IMR-90 (cell line): Measurements from ENCODE around the gene ASB6. TPM values are rescaled to one million over a fixed set of nuclear protein-coding genes. Genes with fewer than 3 reads are reported as not detected.

Experiments
- ATAC-seq: fragments of 200-7000 bp; cut with Tn5 transposase; 2 replicates; pipeline ENCODE4 v1.9.1; 2020; ENCODE audit warnings: low read depth, mild to moderate bottlenecking, moderate library complexity
- BruUV-seq: library from RNA; stranded (reverse); fragments of 400-500 nt; replicated peaks from 2 replicates; lab custom pipeline; 2021; lab: Mats Ljungman, UMichigan
- CTCF ChIA-PET: fragments of 300-600 bp; formaldehyde crosslinking; extraction: SDS; loops from one replicate; lab custom pipeline; 2021; ENCODE audit warnings: antibody characterized with exemption; lab: Yijun Ruan, JAX
- POLR2A ChIA-PET: fragments of 300-600 bp; sonication (Branson Sonifier 250); formaldehyde crosslinking; loops from one replicate; lab custom pipeline; 2022; ENCODE audit warnings: antibody characterized with exemption; ENCODE audit not compliant: unreplicated experiment; lab: Charles Lee
- DNase-seq: peaks from one replicate; pipeline ENCODE4 v3.0.0; 2013
- H2AFZ ChIP-seq: replicated peaks from 2 replicates; pipeline ENCODE3; 2013; ENCODE audit warnings: low read length, mild to moderate bottlenecking; ENCODE audit not compliant: poor library complexity
- H2AK5ac ChIP-seq: 2 replicates; pipeline ENCODE4 v1.6.1; 2013; ENCODE audit warnings: low read depth, low read length, inconsistent platforms
- H2AK9ac ChIP-seq: replicated peaks from 2 replicates; pipeline ENCODE3; 2013; ENCODE audit warnings: mild to moderate bottlenecking, low read depth, low read length, moderate library complexity; ENCODE audit not compliant: poor library complexity
- H2BK120ac ChIP-seq: 2 replicates; pipeline ENCODE4 v1.6.1; 2013; ENCODE audit warnings: low read depth, low read length, inconsistent platforms
- H2BK15ac ChIP-seq: 3 replicates; pipeline ENCODE4 v1.6.1; 2013; ENCODE audit warnings: low read depth, low read length, inconsistent platforms
- H2BK20ac ChIP-seq: 2 replicates; pipeline ENCODE4 v1.6.1; 2013; ENCODE audit warnings: low read depth, mild to moderate bottlenecking, inconsistent platforms, low read length, moderate library complexity
- H2BK5ac ChIP-seq: 2 replicates; pipeline ENCODE4 v1.6.1; 2013; ENCODE audit warnings: mild to moderate bottlenecking, low read depth, low read length, inconsistent platforms; ENCODE audit not compliant: poor library complexity, severe bottlenecking
- H3K14ac ChIP-seq: replicated peaks from 2 replicates; pipeline ENCODE4 v1.6.1; 2013; ENCODE audit warnings: low read depth, low read length, inconsistent platforms
- H3K18ac ChIP-seq: 2 replicates; pipeline ENCODE4 v1.6.1; 2013; ENCODE audit warnings: low read depth, low read length, control low read depth
- H3K23ac ChIP-seq: 2 replicates; pipeline ENCODE4 v1.6.1; 2013; ENCODE audit warnings: low read depth, low read length, inconsistent platforms
- H3K27ac ChIP-seq: 2 replicates; pipeline ENCODE4 v1.5.1; 2013; ENCODE audit warnings: mild to moderate bottlenecking, control low read depth, low read length; ENCODE audit not compliant: insufficient read depth
- H3K27me3 ChIP-seq: 2 replicates; pipeline ENCODE4 v1.6.1; 2013; ENCODE audit warnings: low read length; ENCODE audit not compliant: control insufficient read depth, insufficient read depth
- H3K36me3 ChIP-seq: 2 replicates; pipeline ENCODE4 v1.6.1; 2013; ENCODE audit warnings: low read length, mixed read lengths; ENCODE audit not compliant: control insufficient read depth, insufficient read depth
- H3K4ac ChIP-seq: 2 replicates; pipeline ENCODE4 v1.6.1; 2013; ENCODE audit warnings: low read depth, low read length, inconsistent platforms
- H3K4me1 ChIP-seq: 2 replicates; pipeline ENCODE4 v1.6.1; 2013; ENCODE audit warnings: low read length, mixed read lengths; ENCODE audit not compliant: control insufficient read depth, insufficient read depth
- H3K4me2 ChIP-seq: 2 replicates; pipeline ENCODE4 v1.6.1; 2013; ENCODE audit warnings: low read depth, mild to moderate bottlenecking, control low read depth, low read length, moderate library complexity
- H3K4me3 ChIP-seq: 2 replicates; pipeline ENCODE4 v1.5.1; 2013; ENCODE audit warnings: low read depth, mild to moderate bottlenecking, control low read depth, low read length, moderate library complexity; ENCODE audit not compliant: insufficient read depth
- H3K56ac ChIP-seq: 2 replicates; pipeline ENCODE4 v1.6.1; 2013; ENCODE audit warnings: low read length, inconsistent platforms; ENCODE audit not compliant: insufficient read depth; ENCODE audit errors: extremely low read depth
- H3K79me1 ChIP-seq, 2 experiments: 2 replicates each; pipeline ENCODE4 v1.6.1; 2013; ENCODE audit warnings: low read length in 2 of 2, inconsistent platforms in 1 of 2, low read depth in 1 of 2
- H3K9ac ChIP-seq: 2 replicates; pipeline ENCODE4 v1.6.1; 2013; ENCODE audit warnings: low read depth, low read length, control low read depth
- H3K9me1 ChIP-seq: 2 replicates; pipeline ENCODE4 v1.6.1; 2013; ENCODE audit warnings: low read length, inconsistent platforms; ENCODE audit not compliant: insufficient read depth
- H3K9me3 ChIP-seq: 2 replicates; pipeline ENCODE4 v1.6.1; 2013; ENCODE audit warnings: low read length; ENCODE audit not compliant: control insufficient read depth, insufficient read depth
- H4K20me1 ChIP-seq: 2 replicates; pipeline ENCODE4 v1.6.1; 2013; ENCODE audit warnings: low read length, inconsistent platforms; ENCODE audit not compliant: insufficient read depth
- H4K5ac ChIP-seq: 2 replicates; pipeline ENCODE4 v1.6.1; 2013; ENCODE audit warnings: mild to moderate bottlenecking, low read depth, low read length, control low read depth
- H4K8ac ChIP-seq, 2 experiments: 2 replicates each; pipeline ENCODE4 v1.6.1; 2013; ENCODE audit warnings: low read depth in 2 of 2, low read length in 2 of 2, control low read depth in 1 of 2, inconsistent platforms in 1 of 2
- H4K91ac ChIP-seq: 2 replicates; pipeline ENCODE4 v1.6.1; 2013; ENCODE audit warnings: low read depth, low read length, inconsistent platforms; ENCODE audit not compliant: insufficient read depth
- BHLHE40 ChIP-seq: fragments of 150-350 bp; IDR thresholded peaks from 2 replicates; pipeline ENCODE4 v1.6.1; 2016; ENCODE audit warnings: mild to moderate bottlenecking, low read depth, low read length
- CEBPB ChIP-seq: IDR thresholded peaks from 2 replicates; pipeline ENCODE4 v1.6.1; 2012; ENCODE audit warnings: low read depth, low read length, improper control_type of control experiment
- CHD1 ChIP-seq: IDR thresholded peaks from 2 replicates; pipeline ENCODE4 v1.6.1; 2012; ENCODE audit warnings: low read depth, low read length, improper control_type of control experiment
- FOS ChIP-seq: fragments of 150-350 bp; IDR thresholded peaks from 2 replicates; pipeline ENCODE4 v1.6.1; 2016; ENCODE audit warnings: low read depth, low read length
- MAFK ChIP-seq: IDR thresholded peaks from 2 replicates; pipeline ENCODE4 v1.6.1; 2012; ENCODE audit warnings: low read depth, low read length, improper control_type of control experiment
- MAZ ChIP-seq: IDR thresholded peaks from 2 replicates; pipeline ENCODE4 v1.6.1; 2012; ENCODE audit warnings: low read depth, mild to moderate bottlenecking, low read length, improper control_type of control experiment, moderate library complexity, borderline replicate concordance
- MXI1 ChIP-seq: IDR thresholded peaks from 2 replicates; pipeline ENCODE4 v1.6.1; 2012; ENCODE audit warnings: low read depth, mild to moderate bottlenecking, low read length, moderate library complexity, borderline replicate concordance
- NFE2L2 ChIP-seq: fragments of 150-350 bp; IDR thresholded peaks from 2 replicates; pipeline ENCODE4 v1.6.1; 2016; ENCODE audit warnings: low read depth, mild to moderate bottlenecking, low read length
- POLR2A ChIP-seq: IDR thresholded peaks from 2 replicates; pipeline ENCODE4 v1.6.1; 2012; ENCODE audit warnings: mild to moderate bottlenecking, low read depth, low read length
- RCOR1 ChIP-seq: IDR thresholded peaks from 2 replicates; pipeline ENCODE4 v1.6.1; 2012; ENCODE audit warnings: mild to moderate bottlenecking, low read length, improper control_type of control experiment; ENCODE audit not compliant: insufficient replicate concordance
- RFX5 ChIP-seq: IDR thresholded peaks from 2 replicates; pipeline ENCODE4 v1.8.0; 2012; ENCODE audit warnings: low read depth, mild to moderate bottlenecking, low read length, moderate library complexity
- SMC3 ChIP-seq: fragments of 150-350 bp; IDR thresholded peaks from 2 replicates; pipeline ENCODE4 v1.6.1; 2016; ENCODE audit warnings: low read depth, mild to moderate bottlenecking, antibody characterized with exemption, low read length, moderate library complexity
- WGBS, 2 experiments: methylation state at CpG; one replicate each; pipeline versions ENCODE4 v1.1.5 to v1.1.7; 2013; ENCODE audit warnings: missing lambda C conversion rate in 2 of 2; ENCODE audit not compliant: insufficient read length in 1 of 2; ENCODE audit errors: extremely low coverage in 2 of 2; 5-methylcytosine and 5-hydroxymethylcytosine counted together
- dilution Hi-C: fragments of 300-500 bp; cut with HindIII; formaldehyde crosslinking; loops from one replicate; pipeline ENCODE4 v1.14.3; 2018; ENCODE audit warnings: low sequenced_read_pairs; ENCODE audit not compliant: unreplicated experiment
- in situ Hi-C: fragments of 300-500 bp; cut with MboI; formaldehyde crosslinking; loops from 3 replicates; pipeline ENCODE4 v1.14.3; 2019; ENCODE audit warnings: low sequenced_read_pairs, inconsistent platforms, mixed read lengths
- intact Hi-C: fragments of 100-400 bp; cut with micrococcal nuclease; formaldehyde crosslinking; loops from 2 replicates; pipeline ENCODE4 v1.10.0; 2022
- polyA plus RNA-seq, 3 experiments: library from polyadenylated mRNA; depleted of rRNA; stranded (reverse); fragments of >200 nt; gene quantifications; 2 replicates each; pipeline ENCODE4 v1.2.3, GENCODE V29; 2012; ENCODE audit warnings: low replicate concordance in 1 of 3
- total RNA-seq: library from RNA; depleted of rRNA; stranded (reverse); fragments of >200 nt; gene quantifications from 2 replicates; pipeline ENCODE4 v1.2.3, GENCODE V29; 2012
- TF ChIP-seq, protein P1 (sequence below): fragments of 150-350 bp; IDR thresholded peaks from 2 replicates; pipeline ENCODE4 v1.6.1; 2017; ENCODE audit warnings: mild to moderate bottlenecking, antibody characterized with exemption, low read length, low read depth
- TF ChIP-seq, protein P2 (sequence below): fragments of 150-350 bp; IDR thresholded peaks from 2 replicates; pipeline ENCODE4 v1.6.1; 2016; ENCODE audit warnings: low read depth, mild to moderate bottlenecking, low read length, moderate library complexity, borderline replicate concordance
- TF ChIP-seq, protein P3 (sequence below): conservative IDR thresholded peaks from 2 replicates; pipeline ENCODE4 v1.5.1; 2012; ENCODE audit warnings: mild to moderate bottlenecking, low read depth, low read length, improper control_type of control experiment

ASB6 gene
- total and polyA plus RNA-seq, 2 of the 4 experiments (the other 2 are of a cell fraction) = 9.7 to 28.9 TPM

DNA sequence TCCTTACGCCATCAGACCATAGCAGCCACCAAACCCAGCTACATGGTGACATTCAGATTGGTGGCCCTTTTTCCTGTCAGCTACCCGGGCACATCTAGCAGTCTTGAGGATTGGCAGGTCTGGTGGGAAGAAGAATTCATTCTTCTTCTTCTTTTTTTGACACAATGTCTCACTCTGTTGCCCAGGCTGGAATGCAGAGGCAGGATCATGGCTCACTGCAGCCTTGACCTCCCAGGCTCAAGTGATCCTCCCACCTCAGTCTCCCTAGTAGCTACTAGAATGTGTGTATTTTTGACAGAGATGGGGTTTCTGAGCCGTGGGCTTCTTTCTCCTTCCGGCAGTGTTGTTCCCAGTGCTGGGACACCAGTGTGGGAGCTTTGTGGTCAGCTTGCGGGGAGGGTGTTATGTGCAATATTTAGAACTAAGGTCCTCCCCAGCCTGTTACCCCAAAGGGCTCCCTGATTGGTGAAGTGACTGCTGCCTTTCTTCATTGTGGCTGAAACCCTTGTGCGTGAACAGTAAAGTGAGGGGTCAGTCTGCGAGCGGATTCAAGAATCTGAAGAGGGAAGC, 12.6 kb downstream of the ASB6 start:
- Histone ChIP-seq H2BK120ac (peak overlapping the region; percentile 90), H2AK9ac (no peak overlapping the region), H3K27ac (peak overlapping the region; percentile 78; the same call in 1 of the 2 replicates), H2AFZ (peak overlapping the region; percentile 45), H2BK20ac (no peak overlapping the region), H3K4ac (peak overlapping the region; percentile 80), H3K14ac (peak overlapping the region; percentile 26; the same call in 1 of the 2 replicates), H3K9me1 (peaks cover 41% of the 10 kb centered on the region), H3K4me3 (no peak overlapping the region), H3K4me2 (peak overlapping the region; percentile 21; the same call in 1 of the 2 replicates), H4K20me1 (peaks cover 77% of the 10 kb centered on the region), H4K5ac (no peak overlapping the region), H2BK5ac (peak overlapping the region; percentile 38), H2BK15ac (no peak overlapping the region), H3K56ac (no peak overlapping the region), H3K27me3 (no peaks in the 10 kb centered on the region), H4K91ac (no peak overlapping the region), H2AK5ac (peak overlapping the region; percentile 69; the same call in 1 of the 2 replicates), H3K18ac (no peak overlapping the region), H3K9me3 (no peaks in the 10 kb centered on the region), H3K36me3 (peaks cover 27% of the 10 kb centered on the region), H3K4me1 (peaks cover 40% of the 10 kb centered on the region), H3K9ac (no peak overlapping the region), H3K79me1 (peaks cover 11 to 74% of the 10 kb centered on the region in 2 experiments; a peak in 3 of 4 replicates), H4K8ac (peak overlapping the region in 1 of 2 experiments; percentile 63; a peak in 1 of 4 replicates), H3K23ac (peak overlapping the region; percentile 41)
- WGBS, 2 experiments = 100% methylated on average over 1 of the region's 8 CpGs; no CpG with 5 or more reads in 1 of the 2 experiments
- POLR2A ChIA-PET = no interaction called here
- CTCF ChIA-PET = interaction anchor here (1.0 kb wide), 1 partner anchor 120 kb away, joined by 3 read pairs; no protein-coding TSS in a partner anchor
- intact Hi-C loops = no loop called here
- no peak for DNase-seq
- ATAC-seq = no peak
- in situ Hi-C loops = no loop called here
- dilution Hi-C loops = no loop called here
- no TSS peak for BruUV-seq
- TF ChIP-seq CHD1 (no peak), NFE2L2 (no peak), MXI1 (no peak), RFX5 (no peak), CEBPB (no peak), POLR2A (no peak), MAZ (no peak), RCOR1 (no peak), BHLHE40 (no peak), FOS (no peak), MAFK (no peak), SMC3 (no peak)
- TF ChIP-seq, protein P1, sequence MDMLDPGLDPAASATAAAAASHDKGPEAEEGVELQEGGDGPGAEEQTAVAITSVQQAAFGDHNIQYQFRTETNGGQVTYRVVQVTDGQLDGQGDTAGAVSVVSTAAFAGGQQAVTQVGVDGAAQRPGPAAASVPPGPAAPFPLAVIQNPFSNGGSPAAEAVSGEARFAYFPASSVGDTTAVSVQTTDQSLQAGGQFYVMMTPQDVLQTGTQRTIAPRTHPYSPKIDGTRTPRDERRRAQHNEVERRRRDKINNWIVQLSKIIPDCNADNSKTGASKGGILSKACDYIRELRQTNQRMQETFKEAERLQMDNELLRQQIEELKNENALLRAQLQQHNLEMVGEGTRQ = no peak
- TF ChIP-seq, protein P2, sequence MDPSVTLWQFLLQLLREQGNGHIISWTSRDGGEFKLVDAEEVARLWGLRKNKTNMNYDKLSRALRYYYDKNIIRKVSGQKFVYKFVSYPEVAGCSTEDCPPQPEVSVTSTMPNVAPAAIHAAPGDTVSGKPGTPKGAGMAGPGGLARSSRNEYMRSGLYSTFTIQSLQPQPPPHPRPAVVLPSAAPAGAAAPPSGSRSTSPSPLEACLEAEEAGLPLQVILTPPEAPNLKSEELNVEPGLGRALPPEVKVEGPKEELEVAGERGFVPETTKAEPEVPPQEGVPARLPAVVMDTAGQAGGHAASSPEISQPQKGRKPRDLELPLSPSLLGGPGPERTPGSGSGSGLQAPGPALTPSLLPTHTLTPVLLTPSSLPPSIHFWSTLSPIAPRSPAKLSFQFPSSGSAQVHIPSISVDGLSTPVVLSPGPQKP = no peak
- TF ChIP-seq, protein P3, sequence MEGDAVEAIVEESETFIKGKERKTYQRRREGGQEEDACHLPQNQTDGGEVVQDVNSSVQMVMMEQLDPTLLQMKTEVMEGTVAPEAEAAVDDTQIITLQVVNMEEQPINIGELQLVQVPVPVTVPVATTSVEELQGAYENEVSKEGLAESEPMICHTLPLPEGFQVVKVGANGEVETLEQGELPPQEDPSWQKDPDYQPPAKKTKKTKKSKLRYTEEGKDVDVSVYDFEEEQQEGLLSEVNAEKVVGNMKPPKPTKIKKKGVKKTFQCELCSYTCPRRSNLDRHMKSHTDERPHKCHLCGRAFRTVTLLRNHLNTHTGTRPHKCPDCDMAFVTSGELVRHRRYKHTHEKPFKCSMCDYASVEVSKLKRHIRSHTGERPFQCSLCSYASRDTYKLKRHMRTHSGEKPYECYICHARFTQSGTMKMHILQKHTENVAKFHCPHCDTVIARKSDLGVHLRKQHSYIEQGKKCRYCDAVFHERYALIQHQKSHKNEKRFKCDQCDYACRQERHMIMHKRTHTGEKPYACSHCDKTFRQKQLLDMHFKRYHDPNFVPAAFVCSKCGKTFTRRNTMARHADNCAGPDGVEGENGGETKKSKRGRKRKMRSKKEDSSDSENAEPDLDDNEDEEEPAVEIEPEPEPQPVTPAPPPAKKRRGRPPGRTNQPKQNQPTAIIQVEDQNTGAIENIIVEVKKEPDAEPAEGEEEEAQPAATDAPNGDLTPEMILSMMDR = no peak
